ENCODE data around the gene YTHDF1. TPM values are rescaled to one million over a fixed set of nuclear protein-coding genes. Genes with fewer than 3 reads are reported as not detected.

The YTHDF1 gene
- total and polyA plus RNA-seq, 2 of the 8 experiments (the other 6 are each of a cell fraction or from before 2014, with no cell fraction given): 32.8 to 66.0 TPM

DNA sequence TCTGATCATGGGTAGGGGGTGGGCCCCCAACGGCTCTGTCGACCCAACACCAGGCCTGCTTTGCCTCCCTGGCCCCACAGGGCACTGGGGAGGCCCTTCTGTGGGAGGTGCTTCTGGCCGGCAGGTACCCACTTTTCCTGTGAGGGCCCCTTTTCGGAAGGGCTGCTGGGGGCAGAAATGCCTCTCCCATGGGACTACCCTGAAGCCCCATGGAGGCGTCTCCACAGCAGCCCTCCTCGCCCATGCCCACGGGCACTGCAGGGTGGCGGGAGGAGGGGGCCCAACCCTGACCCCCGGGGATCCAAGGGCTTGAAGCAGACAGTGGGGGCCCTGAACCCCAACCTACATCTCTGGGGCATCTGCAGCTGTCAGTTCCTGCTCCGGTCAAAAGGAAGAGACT is 22.1 kb upstream of the YTHDF1 start:
- DNase-seq (ENCODE audit: low read depth in 1 of 2, low spot score in 2 of 2) (no peak), FAIRE-seq (no peak)
- H2BK20ac ChIP-seq (ENCODE audit: low read length): no peak overlapping the region
- no peak overlapping the region for H3K4me2 ChIP-seq (ENCODE audit: insufficient read depth in 1 of 2, low read depth in 2 of 2, low read length in 2 of 2)
- no peak overlapping the region for H2BK120ac ChIP-seq (replicated peaks; ENCODE audit: low read depth, low read length)
- H3K27ac ChIP-seq (ENCODE audit: low read depth, low read length): no peak overlapping the region
- H3K4me3 ChIP-seq (ENCODE audit: extremely low read depth in 1 of 4, insufficient read depth in 2 of 4, low read depth in 3 of 4, low read length in 4 of 4): no peak overlapping the region
- H4K91ac ChIP-seq (replicated peaks; ENCODE audit: insufficient read length, low read length): no peak overlapping the region
- CTCF ChIA-PET (ENCODE audit: partially characterized antibody): interaction anchor here (0.6 to 10.9 kb wide), 7 partner anchors 9 to 122 kb away, joined by 3 to 199 read pairs (median 5); no protein-coding TSS in a partner anchor
- H3K79me1 ChIP-seq (ENCODE audit: low read depth, low read length): no peaks in the 10 kb centered on the region
- no peak overlapping the region for H2BK15ac ChIP-seq (ENCODE audit: low read length)
- no peak overlapping the region for H3K56ac ChIP-seq (replicated peaks; ENCODE audit: insufficient read length, low read depth, low read length)
- no peak overlapping the region for H2BK12ac ChIP-seq (ENCODE audit: low read depth, low read length)
- H2BK5ac ChIP-seq (ENCODE audit: low read depth, low read length): no peak overlapping the region
- H4K20me1 ChIP-seq (replicated peaks in 1 of 2; ENCODE audit: control insufficient read depth in 1 of 2, insufficient read depth in 2 of 2, low read length in 2 of 2): no peaks in the 10 kb centered on the region
- H3K27me3 ChIP-seq (replicated peaks in 1 of 4; ENCODE audit: control insufficient read depth in 3 of 4, extremely low read depth in 1 of 4, insufficient read depth in 3 of 4, low read length in 3 of 4): peaks cover 0 to 3% (median 1%) of the 10 kb centered on the region in 4 experiments; a peak in 1 of 7 replicates
- no peaks in the 10 kb centered on the region for H3K23me2 ChIP-seq (ENCODE audit: low read depth, low read length)
- no peak overlapping the region for H3K23ac ChIP-seq (ENCODE audit: insufficient read length)
- WGBS, 2 experiments (ENCODE audit: extremely low coverage in 1 of 2, insufficient coverage in 1 of 2, insufficient read length in 1 of 2, insufficient replicate concordance in 2 of 2, low coverage in 1 of 2, low lambda C conversion rate in 2 of 2, missing lambda C conversion rate in 1 of 2): 92% methylated on average over 8 of the region's 10 CpGs; no CpG with 5 or more reads in 1 of the 2 experiments
- H4K5ac ChIP-seq (ENCODE audit: insufficient read length, low read depth, low read length): no peak overlapping the region
- no peak overlapping the region for H3K14ac ChIP-seq (ENCODE audit: insufficient read length)
- H2AK5ac ChIP-seq (ENCODE audit: low read depth, low read length): no peak overlapping the region
- no peak overlapping the region for H2AFZ ChIP-seq (ENCODE audit: low read length)
- H3K36me3 ChIP-seq (ENCODE audit: control insufficient read depth in 2 of 4, insufficient read depth in 4 of 4, low read length in 3 of 4): no peaks in the 10 kb centered on the region
- no peak overlapping the region for H3K9ac ChIP-seq (replicated peaks in 1 of 4; ENCODE audit: extremely low read depth in 1 of 4, low read depth in 3 of 4, low read length in 3 of 4)
- no peaks in the 10 kb centered on the region for H3K79me2 ChIP-seq (ENCODE audit: control insufficient read depth in 1 of 2, insufficient read depth in 2 of 2, low read length in 2 of 2)
- POLR2A ChIA-PET (ENCODE audit: partially characterized antibody): interaction anchor here (0.8 to 1.7 kb wide), 2 partner anchors 14 to 23 kb away, joined by 3 to 6 read pairs; no protein-coding TSS in a partner anchor
- H3K18ac ChIP-seq (ENCODE audit: extremely low read depth, low read length): no peak overlapping the region
- H3K4ac ChIP-seq (replicated peaks; ENCODE audit: insufficient read length, low read depth, low read length): no peak overlapping the region
- H3K4me1 ChIP-seq (replicated peaks in 1 of 4; ENCODE audit: control insufficient read depth in 3 of 4, insufficient read depth in 4 of 4, low read length in 3 of 4): peaks cover 0 to 19% (median 10%) of the 10 kb centered on the region in 4 experiments; a peak in 4 of 7 replicates
- H3K9me3 ChIP-seq (ENCODE audit: insufficient read depth in 2 of 2, low read depth in 1 of 2, low read length in 1 of 2): no peaks in the 10 kb centered on the region
- TF ChIP-seq SP4 (IDR thresholded peaks at IDR 0.05; ENCODE audit: low read length) (no peak), RNF2 (IDR thresholded peaks at IDR 0.05; ENCODE audit: borderline replicate concordance, low read depth, low read length, missing control alignments, poor library complexity, severe bottlenecking) (no peak), USF2 (IDR thresholded peaks at IDR 0.05; ENCODE audit: low read length) (no peak), SAP30 (IDR thresholded peaks at IDR 0.05; ENCODE audit: insufficient read depth, insufficient replicate concordance, low read length) (no peak)
- H4K8ac ChIP-seq (ENCODE audit: extremely low read depth, insufficient read depth, low read length): peak overlapping the region; percentile 25; the same call in 1 of the 2 replicates

Measured in H1 (cell line).